Stimulated activated CD4-positive, alpha-beta T cell treated with anti-CD3 and anti-CD28 coated beads, Interleukin-1b, Interleukin-23, amount 100 ng/mL, for 48 hours (primary cell): Measurements from ENCODE around the gene BMP6.

Experiments used
- DNase-seq: peaks from one replicate; pipeline ENCODE4 v3.0.0-alpha.2; 2020

BMP6 gene

DNA sequence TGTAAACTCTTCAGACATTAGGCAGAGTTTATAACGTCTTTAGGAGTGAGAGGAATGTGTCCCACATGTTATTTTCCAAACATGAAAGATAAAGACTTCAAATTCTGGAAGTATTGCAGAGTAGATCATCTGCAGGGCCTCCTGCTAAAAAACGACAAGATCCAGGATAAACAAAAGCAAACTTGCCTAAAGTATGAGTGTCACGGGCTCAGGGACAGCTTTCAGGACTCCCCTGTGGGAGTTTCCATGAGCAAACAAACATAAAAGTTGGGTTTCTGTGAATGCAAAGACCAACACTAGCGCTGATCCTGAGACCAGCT is 107.8 kb downstream of the BMP6 start:
- DNase-seq, result no peak

DNA sequence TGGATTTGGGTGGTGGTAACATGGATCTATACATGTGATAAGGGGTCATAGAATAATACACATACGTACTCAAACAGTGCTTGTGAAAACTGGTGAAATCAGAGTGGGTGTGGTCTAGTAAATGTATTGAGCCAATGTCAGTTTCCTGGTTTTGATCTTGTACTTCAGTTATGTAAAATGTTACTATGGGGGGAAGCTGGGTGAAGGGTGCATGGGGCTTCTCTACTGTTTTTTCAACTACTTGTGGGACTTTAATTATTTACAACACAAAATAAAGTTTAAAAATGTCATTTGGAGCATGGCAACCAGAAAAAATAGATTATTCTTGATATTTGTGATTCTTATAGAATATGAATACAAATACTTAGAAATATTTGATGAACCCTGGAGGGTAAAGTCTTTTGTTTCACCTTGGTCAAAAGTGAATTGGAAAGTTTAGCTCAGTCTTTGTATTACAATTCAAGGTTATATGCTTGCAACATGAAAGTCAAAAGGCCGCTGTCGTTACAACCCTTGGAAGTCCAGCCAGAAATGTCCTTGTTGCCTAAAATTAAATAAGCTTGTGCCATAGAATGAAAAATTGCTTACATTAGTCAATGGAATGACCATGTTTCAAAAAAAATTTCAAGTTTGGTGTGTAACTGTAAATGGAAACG is 110.6 kb downstream of the BMP6 start:
- DNase-seq, result no peak

DNA sequence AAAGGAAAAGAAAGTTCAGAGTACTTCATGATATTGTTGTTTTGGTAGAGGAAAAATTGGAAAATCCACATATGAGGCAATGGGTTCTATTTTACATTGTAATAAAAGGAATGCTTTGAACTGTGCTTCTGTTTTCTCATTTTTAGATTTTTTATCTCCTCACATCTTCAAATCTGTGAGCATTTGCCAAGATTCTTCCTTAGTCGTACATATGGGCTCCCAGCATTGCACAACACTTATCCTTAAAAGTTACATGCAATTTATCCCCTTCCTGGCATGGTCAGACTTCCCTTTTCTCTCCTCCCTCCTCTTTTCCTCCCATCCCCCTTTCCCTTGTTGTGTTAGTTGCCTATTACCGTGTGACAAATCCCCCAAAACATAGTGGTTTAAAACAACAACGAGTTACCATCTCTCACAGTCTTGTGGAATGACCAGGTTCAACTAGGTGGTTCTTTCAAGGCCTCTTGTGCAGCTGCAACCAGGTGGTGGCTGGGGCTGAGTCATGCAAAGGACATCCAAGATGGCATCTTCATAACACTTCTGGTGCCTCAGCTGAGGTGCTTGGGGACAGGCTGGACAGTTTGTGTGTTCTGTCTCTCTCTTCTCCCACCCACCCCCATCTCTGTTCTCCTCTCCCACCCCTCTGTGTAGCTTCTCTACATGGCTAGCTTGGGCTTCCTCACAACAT is 116.0 kb downstream of the BMP6 start:
- DNase-seq, result no peak

DNA sequence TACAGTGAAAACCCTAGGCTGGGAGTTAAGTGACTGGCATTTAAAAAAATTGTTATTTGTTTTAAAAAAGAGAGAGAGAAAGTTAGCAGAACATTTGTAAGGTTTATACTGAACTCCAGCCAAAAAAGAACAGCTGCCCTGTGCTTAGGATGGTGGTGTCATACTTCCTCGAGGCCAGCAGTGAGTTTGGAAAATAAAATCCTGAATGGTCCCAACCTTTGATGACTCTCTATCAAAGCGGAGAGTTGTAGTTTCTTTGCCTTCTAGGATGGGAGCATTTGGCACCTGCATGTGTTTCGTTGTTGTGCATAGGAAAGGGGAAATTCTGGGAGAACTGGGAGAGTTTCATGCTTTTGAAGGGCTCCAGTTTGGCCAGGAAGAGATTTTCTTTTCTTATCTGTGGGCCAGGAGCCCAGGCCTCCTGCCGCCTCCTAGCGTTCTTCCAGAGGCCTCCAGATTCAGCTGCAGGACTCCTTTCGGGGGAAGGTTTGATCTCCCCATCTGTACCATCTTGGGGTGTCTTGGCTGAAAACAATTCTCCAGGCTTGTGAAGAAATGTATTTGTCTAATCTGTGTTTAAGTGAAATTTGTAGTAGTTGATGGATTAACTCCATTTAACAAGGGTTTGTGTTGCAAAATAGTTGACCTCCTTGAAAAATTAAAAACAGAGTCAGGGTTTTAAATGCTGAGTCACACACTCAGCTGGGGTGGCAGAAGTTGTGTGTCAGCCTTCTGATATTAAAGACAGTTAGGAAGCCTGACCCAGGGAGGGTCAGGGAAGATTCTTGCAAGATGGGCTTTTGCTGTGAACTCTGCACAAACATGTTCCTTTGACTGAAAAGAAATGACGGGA is 121.3 kb downstream of the BMP6 start:
- no peak for DNase-seq

DNA sequence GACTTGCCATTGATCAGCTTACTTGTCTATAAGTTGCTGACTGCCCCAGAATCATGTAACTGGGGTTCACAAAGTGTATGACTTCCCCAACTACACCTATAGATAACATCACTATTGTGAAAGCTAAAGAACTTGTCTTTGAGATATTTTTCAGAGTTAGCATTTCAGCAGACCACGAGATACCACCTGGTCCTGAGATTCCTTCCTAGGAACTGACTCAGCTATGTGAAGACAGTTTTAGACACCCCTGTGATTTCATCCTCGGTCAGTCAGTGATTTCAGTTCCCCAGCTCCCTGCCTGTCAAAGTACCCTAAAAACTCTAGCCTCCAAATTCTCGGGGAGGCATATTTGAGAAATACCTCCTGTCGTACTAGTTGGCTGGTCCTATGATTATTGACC is 122.3 kb downstream of the BMP6 start:
- no peak for DNase-seq

DNA sequence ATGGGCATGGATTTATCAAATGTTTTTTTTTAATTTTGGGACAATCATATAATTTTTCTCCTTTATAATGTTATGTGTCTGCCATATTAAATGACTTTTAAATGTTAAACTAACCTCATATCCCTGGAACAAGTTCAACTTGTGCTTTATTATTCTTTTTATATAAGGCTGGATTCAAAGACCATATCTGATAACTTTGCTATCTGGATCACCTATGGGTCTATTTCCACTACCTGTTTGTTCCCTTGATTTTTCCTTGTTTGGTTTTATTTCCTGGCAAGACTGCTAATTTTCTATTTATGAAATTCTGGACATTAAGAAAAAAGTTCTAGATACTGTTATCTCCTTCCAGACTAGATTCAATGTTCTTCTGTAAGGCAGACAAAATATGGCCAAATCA is 125.9 kb downstream of the BMP6 start:
- DNase-seq, result no peak

DNA sequence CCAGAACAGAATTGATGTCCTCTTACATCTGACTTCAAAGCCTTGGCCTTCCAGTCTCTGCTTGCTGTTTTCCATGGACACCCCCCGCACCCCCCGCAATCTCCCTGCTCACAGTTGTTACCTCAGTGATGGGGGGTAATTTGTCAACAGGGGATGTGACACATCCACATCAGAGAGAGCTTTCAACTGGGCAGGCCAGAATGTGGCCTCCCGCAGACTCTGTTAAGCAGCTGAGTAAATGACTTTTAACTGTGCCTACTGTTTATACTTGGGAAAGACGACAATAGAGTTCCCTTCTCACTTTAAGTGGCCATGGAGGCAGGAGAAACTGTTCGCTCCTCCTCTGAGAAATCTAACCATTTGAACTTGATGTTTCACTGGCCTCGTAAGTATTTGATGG is 133.7 kb downstream of the BMP6 start:
- no peak for DNase-seq

DNA sequence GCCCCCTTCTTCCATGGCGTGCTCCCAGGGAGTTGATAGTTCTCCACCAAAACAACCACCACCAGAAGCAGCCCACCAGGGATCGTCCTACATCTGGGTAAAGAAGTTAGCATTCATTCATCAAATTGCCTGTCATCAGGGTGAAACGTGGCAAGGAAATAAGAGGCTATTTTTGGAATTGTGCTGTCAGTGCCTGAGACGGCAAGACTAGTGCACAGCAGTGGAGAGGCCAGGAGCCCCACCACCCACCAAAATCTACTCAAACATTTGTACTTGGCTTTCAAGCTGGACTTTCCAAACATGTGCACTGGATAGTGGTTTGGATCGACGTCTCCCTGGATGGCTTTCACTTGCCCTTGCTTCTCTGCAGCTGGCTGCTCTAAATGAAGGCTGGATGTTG is 139.9 kb downstream of the BMP6 start:
- DNase-seq, result no peak

DNA sequence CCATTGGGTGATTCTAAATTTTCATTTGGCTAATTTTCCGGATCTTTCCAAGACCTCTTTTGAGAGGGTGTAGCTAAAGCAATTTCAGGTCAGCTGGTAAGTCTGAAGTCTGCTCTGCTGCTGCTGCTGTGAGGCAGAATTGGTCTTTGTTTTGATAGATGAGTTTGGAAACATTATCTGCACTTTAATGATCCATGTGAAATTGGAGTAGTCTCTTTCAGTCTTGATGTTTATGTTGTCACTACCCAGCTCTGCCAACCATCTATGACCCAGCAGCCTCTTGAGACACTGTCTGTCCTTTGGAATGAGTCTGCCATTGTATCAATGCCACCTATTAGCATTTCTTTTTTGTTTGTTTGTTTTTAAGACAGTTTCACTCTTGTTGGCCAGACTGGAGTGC is 140.6 kb downstream of the BMP6 start:
- DNase-seq, result no peak

DNA sequence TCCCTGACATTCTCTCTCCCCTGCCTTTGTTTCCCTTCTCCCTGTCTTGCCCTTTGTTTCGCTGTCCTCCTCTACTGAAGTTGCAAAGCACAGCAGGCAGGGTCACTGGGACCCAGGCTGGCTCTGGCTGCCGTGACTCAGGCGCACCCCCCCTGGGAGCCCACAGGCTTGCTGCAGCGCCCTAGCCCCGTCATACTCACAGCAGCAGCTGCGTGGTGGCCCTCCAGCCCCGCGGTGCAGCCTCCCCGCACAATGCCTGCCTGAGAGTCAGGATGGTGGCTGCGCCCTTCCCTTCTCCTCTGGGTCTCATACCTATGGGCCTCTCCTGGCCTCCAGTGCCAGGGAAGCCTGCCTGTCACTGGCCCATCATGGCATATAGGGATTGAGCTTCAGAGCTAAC is 143.0 kb downstream of the BMP6 start:
- DNase-seq, result no peak

DNA sequence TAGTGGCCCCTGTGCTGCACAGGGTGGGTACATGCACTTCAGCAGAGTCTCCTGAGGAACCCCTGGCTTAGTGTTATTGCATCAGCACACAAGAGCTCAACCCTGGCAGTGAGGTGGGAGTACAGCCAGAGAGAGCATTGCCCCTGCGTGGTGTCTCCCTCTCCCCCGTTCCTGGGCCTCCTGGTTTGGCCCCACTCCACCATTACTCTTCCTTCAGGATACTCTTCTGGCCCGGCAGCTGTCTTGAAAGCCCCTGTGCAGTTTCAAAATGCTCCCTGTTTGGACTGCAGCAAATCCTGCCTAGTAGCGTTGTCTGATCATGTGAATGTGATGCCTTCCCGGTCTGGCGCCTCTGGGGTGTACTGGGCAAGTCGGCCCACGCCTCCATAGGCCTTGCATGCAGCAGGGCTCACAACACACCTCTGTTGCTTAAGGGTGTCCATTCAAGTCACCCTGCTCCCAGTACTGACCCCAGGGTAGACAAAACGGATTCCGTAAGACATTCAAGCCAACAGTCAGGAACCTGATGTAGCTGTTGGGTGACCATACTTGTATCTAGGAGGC is 152.6 kb downstream of the BMP6 start:
- no peak for DNase-seq

DNA sequence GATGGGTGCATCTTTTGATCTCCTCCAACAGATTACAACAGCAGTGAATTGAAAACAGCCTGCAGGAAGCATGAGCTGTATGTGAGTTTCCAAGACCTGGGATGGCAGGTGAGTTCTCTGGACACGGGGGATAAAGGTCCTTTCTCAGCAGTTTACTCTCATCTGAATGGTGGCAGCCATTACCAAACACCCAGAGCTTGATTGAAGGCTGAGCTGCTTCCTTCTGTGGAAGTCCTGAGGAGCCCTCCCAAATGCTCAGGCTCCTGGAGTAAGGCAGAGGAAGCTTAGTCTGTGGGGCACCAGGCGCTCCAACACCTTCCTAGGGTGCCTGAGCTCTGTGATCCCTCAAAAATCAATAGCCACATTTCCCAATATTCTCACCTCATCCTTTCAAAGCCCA is 153.1 kb downstream of the BMP6 start:
- DNase-seq, result no peak

DNA sequence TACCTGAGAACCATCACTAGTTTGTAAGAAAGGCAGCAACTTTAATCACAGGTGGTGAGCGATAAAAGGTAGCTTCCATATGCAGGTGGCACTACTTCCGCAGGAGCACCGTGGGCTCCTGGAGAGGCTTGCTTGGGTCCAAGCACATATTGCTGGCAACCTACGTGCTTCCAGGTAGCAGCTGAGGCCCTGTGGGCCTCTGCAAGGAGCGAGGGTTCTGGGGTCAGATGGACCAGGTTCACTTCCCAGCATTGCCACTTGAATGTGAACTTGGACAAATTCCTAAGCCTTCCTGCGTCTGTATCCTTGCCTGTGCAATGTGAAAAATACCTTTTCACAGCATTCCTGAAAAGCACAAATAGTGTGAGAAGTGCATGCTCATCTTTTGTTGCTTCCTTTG is 153.7 kb downstream of the BMP6 start:
- no peak for DNase-seq

DNA sequence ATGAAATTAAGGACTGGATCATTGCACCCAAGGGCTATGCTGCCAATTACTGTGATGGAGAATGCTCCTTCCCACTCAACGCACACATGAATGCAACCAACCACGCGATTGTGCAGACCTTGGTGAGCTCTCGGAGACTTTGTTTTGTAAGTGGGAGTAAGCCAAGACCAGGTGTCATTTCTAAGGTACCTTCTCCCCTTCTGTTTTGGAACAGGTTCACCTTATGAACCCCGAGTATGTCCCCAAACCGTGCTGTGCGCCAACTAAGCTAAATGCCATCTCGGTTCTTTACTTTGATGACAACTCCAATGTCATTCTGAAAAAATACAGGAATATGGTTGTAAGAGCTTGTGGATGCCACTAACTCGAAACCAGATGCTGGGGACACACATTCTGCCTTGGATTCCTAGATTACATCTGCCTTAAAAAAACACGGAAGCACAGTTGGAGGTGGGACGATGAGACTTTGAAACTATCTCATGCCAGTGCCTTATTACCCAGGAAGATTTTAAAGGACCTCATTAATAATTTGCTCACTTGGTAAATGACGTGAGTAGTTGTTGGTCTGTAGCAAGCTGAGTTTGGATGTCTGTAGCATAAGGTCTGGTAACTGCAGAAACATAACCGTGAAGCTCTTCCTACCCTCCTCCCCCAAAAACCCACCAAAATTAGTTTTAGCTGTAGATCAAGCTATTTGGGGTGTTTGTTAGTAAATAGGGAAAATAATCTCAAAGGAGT is 154.2 kb downstream of the BMP6 start:
- DNase-seq, result no peak

DNA sequence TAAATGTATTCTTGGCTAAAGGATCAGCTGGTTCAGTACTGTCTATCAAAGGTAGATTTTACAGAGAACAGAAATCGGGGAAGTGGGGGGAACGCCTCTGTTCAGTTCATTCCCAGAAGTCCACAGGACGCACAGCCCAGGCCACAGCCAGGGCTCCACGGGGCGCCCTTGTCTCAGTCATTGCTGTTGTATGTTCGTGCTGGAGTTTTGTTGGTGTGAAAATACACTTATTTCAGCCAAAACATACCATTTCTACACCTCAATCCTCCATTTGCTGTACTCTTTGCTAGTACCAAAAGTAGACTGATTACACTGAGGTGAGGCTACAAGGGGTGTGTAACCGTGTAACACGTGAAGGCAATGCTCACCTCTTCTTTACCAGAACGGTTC is 154.8 kb downstream of the BMP6 start:
- no peak for DNase-seq

DNA sequence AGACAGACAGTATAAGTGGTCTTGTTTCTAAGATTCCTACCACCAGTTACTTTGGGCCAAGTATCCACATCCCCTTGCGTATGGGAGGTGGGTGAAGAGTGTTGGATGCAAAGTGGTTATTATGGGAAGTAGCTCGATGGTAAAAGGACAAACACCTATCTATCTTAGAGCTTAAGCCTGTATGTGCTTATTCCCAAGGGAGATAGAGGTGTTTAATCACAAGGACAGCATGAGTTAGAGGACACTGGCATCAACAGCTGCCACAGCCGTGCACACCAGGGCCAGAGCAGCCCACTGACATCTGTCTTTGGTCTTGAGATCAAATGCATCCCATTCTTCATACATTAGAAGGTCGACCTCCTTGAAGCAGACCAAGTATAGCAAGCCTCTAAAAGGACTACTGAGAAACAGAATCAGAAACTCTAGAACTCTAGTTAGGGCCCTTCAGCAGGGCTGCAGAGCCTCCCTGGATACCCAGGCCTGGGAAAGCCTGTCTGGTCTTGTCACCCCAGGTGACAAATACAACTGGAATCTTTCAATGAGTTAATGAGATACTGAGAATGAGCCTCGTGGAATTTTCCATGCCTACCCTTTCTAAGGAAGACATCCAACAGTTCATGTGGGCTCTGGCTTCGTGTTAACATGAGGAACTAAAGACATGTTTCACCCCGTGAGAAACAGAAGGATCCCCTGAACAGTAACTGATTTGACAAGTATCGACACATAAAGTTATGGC is 156.0 kb downstream of the BMP6 start:
- no peak for DNase-seq

DNA sequence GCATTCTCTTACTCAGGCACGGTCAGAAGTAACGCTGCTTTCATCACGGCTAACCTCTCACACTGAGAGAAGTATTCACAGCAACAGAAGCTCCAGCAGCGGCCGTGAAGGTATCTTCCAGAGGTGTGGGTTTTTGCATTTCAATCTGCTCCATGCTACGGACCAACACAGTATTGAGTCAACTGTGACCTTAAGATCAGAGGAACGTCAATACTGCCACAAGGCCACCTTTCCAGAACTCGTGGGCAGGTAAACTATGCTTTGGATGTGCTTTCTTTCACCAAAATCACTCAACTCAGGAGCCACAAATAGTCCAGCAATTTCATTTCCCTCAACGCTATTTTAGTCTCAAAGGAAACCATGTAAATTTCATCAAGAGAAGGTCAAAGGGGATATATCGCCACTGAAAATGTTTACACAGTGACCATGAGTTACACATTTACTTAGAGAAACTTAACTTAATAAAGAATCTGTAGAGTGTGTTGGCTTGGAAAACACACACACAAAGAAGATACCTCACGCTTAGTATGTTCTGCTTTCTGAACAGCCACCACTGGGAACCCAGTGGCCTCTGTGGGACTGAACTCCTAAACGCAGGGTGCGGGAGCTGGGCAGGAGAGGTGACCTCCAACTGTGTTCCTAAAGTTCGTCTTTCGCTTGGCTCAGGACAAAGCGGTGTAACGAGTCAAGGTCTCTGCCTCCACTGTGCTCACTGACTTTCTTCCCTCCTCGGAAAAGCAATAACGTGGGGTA is 156.8 kb downstream of the BMP6 start:
- DNase-seq, result no peak

DNA sequence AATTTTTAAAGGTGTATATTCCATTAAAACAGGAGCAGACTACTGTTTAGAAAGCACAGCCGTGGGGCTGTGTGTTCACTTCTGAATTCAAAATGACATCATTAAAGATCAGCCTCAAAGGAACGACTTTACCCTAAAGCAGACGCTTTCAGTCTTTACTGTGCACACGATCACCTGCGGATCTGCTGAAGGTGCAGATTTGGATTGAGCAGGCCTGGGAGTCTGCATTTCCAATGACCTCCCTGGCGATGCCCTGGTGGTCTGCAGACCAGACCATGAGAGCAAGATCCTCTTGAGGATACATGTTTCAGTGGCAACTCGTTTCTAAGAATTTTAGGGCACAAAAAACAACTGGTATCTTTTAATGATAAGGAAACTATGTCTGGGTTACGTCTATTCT is 157.5 kb downstream of the BMP6 start:
- no peak for DNase-seq

DNA sequence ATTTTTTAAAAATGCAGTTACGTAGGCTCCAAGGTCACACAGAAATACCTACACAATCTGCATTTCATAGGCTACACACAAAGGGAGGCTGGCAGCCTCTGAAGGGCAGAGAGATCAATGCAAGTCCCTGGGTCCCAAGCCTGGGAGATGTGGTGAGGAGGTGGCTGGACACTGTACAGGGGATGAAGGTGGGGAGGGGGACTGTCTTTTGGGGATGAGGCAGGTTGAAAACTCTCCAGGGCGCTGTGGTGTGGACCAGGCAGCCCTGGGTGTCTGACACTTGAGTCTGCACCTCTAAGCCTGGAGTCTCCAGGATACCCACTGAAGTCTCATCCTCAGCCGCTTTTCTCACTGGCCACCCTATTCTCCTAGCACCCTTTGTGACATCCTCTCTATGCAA is 160.2 kb downstream of the BMP6 start:
- no peak for DNase-seq

DNA sequence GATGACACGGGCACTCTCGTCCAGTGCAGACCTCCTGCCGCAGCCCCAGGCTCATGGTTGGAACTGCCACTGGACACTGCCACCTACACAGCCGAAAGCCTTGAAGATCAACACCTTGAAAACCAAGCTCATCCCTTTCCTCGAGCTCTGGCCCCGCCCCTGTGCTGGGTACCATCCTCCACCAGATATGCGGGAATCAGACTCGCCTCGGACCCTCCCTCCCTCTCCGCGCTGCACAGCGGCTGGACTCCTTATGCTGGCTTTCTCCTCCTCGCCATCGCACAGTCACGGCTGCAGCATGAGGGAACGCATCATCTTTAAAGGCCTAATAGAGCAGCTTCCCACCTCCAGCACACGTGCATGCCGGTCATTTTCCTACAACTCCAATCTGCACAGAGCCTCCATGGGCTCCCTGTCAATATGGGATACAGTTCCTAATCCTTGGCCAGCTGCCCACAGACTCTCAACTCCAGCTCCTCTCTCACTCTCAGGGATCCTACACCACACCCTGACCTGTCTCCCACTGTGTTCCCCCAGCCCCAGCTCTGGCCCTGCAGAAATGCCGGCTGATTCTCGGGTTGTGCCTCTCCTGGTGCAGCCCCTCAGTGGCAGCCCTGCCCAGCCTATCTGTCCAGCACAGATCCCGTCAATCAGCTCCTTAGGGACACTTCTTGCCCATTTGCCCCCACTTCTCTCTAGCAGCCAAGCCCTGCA is 161.5 kb downstream of the BMP6 start:
- no peak for DNase-seq
